Measurements from ENCODE around the gene CSMD2.
"Not testable (repeated sequence)": the region's sequence is repeated elsewhere in the genome, so short reads cannot be mapped to it uniquely, and the experiment has no call there.

Gene CSMD2

GRCh38 chr1:34052565-34052964 lies 112.5 kb downstream of the CSMD2 start:
- DNase-seq (ENCODE audit: low spot score) = peak; percentile 60

DNA sequence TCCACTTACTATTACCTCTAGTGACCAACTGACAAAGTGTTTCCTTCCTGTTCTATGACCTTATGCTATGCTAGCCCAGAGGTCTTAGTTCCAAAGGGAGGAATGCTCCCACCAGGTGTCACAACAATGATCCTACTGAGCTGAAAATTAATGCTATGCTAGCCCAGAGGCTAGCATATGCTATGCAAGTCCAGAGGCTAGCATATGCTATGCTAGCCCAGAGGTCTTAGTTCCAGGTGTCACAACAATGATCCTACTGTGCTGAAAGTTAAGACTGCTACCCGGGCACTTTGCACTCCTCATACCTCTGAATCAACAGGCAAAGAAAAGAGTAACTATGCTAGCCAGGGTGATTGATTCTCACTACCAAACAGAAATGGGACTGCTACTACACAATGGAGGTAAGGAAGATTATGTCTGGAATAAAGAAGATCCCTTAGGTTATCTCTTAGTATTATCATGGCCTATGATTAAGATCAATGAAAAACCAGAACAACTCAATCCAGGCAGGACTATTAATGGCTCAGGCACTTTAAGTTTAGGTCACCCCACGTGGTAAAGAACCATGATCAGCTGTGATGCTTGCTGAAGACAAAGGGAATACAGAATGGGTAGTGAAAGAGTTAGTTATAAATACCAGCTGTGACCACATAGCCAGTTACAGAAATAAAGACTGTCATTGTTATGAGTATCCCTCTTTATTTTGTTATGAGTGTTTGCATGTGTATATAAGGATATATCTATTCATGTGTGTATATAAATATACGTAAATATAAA lies 114.1 kb downstream of the CSMD2 start:
- peak; percentile 96 for DNase-seq (ENCODE audit: low spot score)

GRCh38 chr1:34049994-34050393 lies 115.0 kb downstream of the CSMD2 start:
- DNase-seq (ENCODE audit: low spot score) = no peak

GRCh38 chr1:34049477-34049876 lies 115.6 kb downstream of the CSMD2 start:
- DNase-seq (ENCODE audit: low spot score) = no peak

- no peak for DNase-seq (ENCODE audit: low spot score)
Observed at GRCh38 chr1:34037856-34038255, 127.2 kb downstream of the CSMD2 start.

DNA sequence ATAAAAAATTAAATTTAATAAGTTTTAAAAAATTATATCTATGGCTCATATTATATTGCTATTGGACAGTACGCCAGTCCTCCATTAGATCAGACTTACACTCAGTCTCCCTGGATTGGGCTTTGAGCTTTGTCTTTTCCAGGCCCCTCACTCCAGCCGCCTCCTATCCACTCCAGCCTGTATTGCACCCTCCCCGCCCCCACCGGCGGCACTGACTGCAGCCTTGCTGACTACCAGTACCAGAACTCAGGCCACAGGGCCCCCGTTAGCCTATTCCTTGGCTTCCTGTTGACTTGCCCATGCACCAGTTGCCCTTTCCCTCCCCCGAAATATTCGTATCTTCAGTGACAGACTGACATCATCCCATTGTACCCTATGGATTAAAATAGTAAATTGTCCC lies 127.9 kb downstream of the CSMD2 start:
- DNase-seq (ENCODE audit: low spot score) = no peak

GRCh38 chr1:34034036-34034435 lies 131.0 kb downstream of the CSMD2 start:
- no peak for DNase-seq (ENCODE audit: low spot score)

DNA sequence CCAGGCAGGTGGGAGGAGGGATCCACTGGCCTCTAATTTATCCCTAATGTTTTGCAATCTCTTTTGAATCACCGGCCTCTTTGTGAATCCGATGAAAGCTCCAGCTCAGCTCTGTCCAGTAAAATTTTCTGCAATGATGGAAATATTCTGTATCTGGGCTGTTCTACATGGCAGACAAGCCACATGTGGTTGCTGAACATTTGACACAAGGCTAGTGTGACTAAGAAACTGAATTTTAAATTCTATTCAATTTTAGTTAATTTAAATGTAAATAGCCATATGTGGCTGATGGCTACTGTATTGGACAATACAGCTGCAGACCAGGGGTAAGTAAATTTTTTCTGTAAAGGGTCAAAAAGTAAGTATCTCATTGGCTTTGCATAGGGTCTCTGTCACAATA lies 135.1 kb downstream of the CSMD2 start:
- DNase-seq (ENCODE audit: low spot score) = no peak

GRCh38 chr1:34029515-34029914 lies 135.5 kb downstream of the CSMD2 start:
- DNase-seq (ENCODE audit: low spot score) = no peak

GRCh38 chr1:34028381-34029055 lies 136.5 kb downstream of the CSMD2 start:
- DNase-seq (ENCODE audit: low spot score) = no peak

GRCh38 chr1:34025675-34026074 lies 139.4 kb downstream of the CSMD2 start:
- DNase-seq (ENCODE audit: low spot score) = no peak

DNA sequence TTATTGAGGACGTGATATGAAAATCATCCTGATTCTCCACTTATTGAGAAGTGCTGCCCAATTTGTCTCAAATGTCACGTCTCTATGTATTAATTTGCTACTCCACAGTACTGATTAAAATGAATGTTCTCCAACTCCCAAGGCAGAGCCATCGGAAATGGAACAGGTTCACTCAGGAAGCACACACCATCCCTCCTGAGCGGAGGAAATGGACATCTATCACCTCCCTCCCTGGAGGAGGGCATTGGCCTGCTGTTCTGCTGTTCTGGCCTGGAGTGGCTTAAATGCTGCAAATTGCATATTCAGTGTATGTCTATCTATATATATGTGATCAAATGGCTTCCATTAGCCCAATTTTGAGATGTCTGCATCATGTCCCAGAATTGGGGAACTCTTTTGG lies 140.5 kb downstream of the CSMD2 start:
- DNase-seq (ENCODE audit: low spot score) = no peak

GRCh38 chr1:34019741-34020552 lies 145.1 kb downstream of the CSMD2 start:
- DNase-seq (ENCODE audit: low spot score) = no peak

DNA sequence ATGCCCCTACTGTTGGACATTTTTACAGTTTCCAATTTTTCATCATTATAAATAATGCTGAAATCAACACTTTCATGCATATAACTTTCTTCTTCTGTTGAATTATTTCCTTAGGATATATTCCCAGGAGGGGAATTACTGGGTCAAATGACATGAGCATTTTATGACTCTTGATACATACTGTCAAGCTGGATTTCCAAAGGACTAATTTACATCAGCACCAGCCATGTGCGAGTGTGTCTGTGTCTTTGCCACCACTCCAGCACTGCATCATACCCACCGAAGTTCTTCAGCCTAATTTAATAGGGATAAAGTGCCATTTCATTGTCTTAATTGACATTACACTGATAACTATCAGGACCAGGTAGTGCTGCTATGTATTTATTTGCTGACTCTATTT lies 146.7 kb downstream of the CSMD2 start:
- no peak for DNase-seq (ENCODE audit: low spot score)

- DNase-seq (ENCODE audit: low spot score) = not testable (repeated sequence)
Observed at GRCh38 chr1:34016281-34016680, 148.7 kb downstream of the CSMD2 start.

- DNase-seq (ENCODE audit: low spot score) = no peak
Observed at GRCh38 chr1:34013958-34014737, 150.9 kb downstream of the CSMD2 start.

DNA sequence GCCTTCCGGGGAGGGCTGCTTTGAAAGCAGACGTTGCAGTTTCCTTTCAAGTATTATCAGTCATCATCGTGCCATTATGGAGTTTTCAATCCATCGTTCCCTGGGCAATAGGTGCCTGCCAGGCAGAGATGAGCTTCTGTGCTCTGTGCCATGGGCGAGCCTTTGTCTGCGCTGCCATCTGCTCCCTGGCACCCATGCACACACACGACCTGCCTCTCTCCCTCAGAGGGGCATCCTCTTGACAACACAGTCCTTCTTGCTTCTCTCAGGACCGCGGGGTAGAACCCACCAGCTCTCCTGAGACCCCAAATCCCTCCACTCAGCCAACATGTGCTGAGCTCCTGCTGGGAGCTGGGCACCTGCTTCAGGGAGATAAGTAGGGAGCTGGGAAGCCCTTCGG lies 151.9 kb downstream of the CSMD2 start:
- no peak for DNase-seq (ENCODE audit: low spot score)

- no peak for DNase-seq (ENCODE audit: low spot score)
Observed at GRCh38 chr1:34009340-34009985, 155.6 kb downstream of the CSMD2 start.

DNA sequence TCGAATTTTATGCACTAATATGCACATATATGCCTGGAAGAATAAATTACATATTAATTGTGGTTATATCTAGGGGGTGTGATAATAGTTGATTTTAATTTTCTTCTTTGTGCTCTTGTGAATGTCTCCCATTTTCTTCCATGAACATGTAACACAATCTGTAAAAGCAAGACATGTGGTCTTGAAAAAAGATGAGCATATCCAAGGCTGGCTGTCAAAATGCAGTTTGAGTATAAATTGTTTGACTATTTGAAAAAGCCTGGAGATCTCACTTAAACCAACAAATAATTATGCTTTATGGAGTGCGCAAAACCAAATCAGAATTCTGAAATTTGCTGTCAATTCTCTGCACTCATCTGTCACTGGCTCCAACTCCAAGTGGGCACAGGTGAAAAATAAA lies 157.3 kb downstream of the CSMD2 start:
- no peak for DNase-seq (ENCODE audit: low spot score)

DNA sequence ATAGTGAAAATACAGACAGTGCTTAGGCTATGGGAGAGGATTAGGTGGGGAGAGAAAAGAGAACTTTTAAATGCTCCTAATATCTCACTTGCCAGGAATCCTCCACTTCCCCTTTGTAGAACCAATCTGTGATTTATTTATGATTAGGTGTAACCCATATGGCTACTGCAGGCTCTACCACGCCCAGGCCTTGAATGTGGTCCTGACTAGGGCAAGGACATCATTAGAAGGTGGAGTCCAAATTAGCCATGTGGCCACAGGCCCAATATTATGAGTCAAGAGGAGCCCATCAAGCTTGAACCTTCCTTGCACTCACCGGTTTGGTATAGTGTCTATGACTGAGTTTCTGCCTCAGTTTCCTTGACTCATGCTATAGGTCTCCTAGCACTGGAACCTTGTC lies 159.7 kb downstream of the CSMD2 start:
- DNase-seq (ENCODE audit: low spot score) = no peak

- no peak for DNase-seq (ENCODE audit: low spot score)
Observed at GRCh38 chr1:34002810-34003209, 162.2 kb downstream of the CSMD2 start.
